GM19395 (cell line): ENCODE measurements around the gene VPREB3.

ENCODE experiments used
- ATAC-seq: cut with Tn5 transposase; IDR thresholded peaks from one replicate; pipeline ENCODE4 v1.9.1; 2021; ENCODE audit warnings: mild to moderate bottlenecking, moderate library complexity; ENCODE audit not compliant: unreplicated experiment

The VPREB3 gene

DNA sequence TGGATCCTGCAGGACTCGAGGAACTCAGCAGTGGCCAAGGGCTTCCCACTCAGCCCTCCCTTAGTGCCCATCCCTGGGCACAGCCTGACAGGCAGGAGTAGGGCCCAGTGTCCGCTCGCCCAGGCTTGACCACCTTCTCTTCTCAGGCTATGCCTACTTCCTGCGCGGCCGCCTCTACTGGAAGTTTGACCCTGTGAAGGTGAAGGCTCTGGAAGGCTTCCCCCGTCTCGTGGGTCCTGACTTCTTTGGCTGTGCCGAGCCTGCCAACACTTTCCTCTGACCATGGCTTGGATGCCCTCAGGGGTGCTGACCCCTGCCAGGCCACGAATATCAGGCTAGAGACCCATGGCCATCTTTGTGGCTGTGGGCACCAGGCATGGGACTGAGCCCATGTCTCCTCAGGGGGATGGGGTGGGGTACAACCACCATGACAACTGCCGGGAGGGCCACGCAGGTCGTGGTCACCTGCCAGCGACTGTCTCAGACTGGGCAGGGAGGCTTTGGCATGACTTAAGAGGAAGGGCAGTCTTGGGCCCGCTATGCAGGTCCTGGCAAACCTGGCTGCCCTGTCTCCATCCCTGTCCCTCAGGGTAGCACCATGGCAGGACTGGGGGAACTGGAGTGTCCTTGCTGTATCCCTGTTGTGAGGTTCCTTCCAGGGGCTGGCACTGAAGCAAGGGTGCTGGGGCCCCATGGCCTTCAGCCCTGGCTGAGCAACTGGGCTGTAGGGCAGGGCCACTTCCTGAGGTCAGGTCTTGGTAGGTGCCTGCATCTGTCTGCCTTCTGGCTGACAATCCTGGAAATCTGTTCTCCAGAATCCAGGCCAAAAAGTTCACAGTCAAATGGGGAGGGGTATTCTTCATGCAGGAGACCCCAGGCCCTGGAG lies 29.3 kb upstream of the VPREB3 start:
- ATAC-seq = no peak

DNA sequence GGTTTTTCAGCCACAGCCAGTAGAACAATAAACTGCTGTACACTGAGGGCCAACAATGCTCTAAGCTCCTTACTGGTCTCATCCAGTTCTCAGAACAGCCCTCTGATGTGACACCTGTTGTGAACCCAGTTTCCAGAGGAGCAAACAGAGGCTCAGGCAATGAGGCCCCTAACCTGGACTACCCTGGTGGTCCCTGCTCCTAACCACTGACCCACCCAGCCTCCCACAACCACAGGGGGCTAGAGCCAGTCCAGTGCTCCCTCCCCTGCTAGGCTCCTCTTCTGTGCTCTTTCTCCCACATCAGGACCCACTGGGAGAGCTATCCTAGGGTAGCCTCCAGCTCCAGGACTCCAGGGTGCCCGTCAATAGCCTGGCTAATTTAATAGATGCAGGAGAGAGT lies 28.5 kb upstream of the VPREB3 start:
- no peak for ATAC-seq

DNA sequence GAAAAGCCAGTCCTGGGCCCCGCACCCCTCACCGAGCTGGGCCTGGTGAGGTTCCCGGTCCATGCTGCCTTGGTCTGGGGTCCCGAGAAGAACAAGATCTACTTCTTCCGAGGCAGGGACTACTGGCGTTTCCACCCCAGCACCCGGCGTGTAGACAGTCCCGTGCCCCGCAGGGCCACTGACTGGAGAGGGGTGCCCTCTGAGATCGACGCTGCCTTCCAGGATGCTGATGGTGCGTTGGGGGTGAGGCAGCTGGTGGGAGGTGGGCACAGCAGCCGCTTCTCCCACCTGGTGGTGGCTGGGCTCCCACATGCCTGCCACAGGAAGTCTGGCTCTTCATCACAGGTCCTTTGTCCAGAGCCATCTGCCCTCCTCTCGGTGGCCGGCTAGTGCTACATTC lies 28.0 kb upstream of the VPREB3 start:
- ATAC-seq = no peak

DNA sequence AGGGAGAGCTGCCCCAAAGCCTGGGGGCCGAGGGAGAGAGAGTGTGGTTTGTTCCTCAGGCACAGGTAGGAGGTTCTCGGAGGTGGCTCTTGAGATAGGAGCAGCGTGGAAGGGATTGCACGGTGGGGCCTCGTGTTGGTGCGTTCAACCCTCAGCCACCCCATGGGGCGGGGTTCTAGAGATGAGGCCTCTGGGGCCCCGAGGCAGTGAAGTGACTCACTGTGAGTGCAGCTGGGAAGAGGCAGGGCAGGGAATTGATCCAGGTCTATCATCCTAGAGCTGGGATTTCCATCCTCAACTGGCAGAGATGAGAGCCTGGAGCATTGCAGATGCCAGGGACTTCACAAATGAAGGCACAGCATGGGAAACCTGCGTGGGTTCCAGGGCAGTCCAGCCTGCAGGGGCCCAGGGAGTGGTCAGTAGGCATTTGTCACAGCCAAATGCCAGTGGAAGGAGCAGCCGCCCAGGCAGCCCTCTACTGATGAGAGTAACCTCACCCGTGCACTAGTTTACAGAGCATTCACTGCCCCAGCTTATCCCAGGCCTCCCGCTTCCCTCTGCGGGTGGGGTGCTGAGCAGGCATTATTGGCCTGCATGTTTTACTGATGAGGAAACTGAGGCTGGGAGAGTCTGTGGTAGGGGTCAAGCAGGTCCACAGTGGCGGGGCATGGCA lies 27.4 kb upstream of the VPREB3 start:
- no peak for ATAC-seq

DNA sequence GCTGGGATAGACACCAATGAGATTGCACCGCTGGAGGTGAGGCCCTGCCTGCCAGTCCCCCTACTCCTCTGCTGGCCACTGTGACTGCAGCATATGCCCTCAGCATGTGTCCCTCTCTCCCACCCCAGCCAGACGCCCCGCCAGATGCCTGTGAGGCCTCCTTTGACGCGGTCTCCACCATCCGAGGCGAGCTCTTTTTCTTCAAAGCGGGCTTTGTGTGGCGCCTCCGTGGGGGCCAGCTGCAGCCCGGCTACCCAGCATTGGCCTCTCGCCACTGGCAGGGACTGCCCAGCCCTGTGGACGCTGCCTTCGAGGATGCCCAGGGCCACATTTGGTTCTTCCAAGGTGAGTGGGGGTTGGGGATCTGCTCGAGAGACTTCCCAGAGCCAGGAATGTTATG lies 26.8 kb upstream of the VPREB3 start:
- ATAC-seq = no peak

DNA sequence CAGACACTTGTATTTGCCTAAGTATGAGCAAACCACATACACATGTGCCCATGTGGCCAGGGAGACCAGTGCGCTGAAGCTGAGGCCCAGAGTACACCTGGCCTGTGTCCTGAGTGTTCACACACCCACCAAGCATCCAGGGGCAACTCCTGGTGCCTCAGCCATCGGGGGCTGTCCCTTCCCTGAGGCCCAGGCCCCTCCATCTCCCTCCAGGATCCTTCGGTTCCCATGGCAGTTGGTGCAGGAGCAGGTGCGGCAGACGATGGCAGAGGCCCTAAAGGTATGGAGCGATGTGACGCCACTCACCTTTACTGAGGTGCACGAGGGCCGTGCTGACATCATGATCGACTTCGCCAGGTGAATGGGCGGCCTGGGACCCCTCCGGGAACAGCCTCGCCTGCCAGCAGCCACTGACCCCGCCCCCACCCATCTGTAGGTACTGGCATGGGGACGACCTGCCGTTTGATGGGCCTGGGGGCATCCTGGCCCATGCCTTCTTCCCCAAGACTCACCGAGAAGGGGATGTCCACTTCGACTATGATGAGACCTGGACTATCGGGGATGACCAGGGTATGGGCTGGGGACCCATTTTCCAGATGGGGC lies 26.0 kb upstream of the VPREB3 start:
- ATAC-seq = no peak

DNA sequence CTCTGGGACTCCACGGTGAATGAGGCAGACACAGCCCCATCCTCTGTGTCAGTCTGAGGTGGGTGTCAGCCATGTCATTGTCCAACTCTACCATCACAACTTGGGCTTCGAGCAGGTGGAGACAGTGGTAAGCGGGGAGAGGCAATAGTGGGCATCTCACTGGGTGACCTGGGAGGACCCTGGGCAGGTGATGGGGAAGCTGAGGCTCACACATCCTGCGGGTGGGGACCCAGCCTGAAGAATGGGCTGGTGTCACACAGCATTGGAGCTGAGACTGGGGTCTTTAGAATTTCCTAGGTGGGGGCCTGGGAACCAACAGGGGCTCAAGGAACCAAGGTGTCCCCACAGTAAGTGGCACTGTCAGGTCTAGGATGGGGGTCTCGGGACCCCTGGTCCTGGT lies 25.5 kb upstream of the VPREB3 start:
- ATAC-seq = no peak

DNA sequence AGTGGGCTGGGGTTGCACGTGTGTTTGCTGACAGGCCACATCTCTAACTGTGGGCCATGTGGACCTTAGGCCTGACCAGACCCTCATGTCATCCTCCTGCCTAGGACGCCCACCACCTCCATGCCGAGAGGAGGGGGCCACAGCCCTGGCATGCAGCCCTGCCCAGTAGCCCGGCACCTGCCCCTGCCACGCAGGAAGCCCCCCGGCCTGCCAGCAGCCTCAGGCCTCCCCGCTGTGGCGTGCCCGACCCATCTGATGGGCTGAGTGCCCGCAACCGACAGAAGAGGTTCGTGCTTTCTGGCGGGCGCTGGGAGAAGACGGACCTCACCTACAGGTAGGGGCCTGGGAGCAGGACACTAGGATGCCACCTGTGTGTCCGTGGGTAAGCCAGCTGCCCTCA lies 24.9 kb upstream of the VPREB3 start:
- no peak for ATAC-seq

DNA sequence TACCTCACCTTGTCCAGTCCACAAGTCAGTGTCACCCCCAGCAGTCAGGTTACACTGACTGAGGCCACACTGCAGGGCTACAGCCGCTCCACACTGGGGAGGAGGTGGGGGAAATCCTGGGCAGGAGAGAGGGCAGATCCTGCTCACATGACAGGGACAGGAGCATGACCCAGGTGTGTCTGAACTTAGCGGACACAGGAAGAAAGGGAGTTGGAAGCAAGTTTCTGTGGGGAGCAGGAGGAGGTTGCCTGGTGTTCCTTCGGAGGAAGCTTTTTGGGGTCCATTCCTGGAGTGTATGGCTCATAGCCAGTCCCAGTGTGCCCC lies 24.3 kb upstream of the VPREB3 start:
- ATAC-seq = no peak

DNA sequence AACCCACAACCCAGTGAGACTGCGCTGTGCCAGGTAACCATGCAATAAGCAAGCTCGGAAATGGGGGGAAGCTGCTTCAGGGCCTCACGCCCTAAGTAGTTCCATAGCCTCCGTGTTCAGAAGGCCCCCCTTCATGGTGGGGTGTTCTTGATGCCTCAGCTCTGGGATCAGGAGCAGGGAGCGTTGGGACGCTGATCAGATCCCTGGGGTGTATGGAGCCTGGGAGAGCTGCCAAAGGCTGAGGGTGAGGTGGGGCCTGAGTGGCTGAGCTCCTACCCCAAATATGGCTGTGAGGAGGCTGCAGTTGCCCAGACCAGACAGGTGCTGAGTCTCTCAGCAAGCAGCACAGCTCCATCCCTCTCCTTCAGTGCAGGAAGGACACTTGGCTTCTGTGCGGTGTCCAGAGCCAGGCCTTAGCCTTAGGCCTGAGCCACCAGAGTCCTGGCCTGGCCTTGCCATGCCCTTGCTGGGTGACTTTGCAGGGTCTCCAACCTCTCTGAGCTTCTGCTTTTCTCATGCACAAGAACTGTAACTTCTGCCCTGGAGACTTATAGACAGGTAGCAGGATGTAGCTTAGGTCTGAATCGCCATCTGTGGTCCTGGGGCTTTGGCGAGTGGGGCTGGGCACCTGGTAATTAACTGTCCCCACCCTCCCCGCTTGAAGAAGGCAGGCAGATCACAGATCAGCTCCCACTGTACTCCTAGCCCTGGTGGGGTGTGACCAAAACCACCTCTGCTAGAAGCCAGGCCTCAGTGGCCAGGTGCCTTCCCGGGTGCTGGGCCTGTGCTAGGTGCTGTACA lies 23.8 kb upstream of the VPREB3 start:
- no peak for ATAC-seq

DNA sequence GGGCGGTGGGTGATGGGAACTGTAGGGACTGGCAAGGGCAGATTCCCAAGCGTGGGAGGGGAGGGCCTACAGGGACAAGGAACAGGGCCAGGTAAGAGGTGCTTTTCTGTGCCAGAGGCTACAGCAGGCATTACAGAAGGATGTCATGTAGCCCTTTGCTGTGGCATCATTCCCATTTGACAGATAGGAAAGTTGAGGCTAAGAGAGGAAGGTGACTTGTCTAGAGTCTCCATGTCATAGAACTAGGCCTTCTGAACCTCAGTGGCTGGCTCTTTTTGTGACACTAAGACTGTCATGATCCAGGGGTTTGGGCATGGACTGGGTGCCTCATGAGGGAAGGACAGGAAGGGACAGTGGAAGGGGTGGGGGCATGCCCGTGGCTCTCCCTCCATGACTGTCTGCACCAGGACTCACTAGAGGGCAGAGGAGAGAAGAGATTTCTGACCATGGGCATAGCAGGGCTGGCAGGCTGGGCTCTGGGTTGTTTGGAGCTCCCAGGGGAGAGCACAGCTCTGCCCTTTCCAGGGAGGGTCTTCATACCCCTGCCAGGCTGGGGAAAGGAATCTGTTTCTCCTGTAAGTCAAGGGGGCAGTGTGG lies 21.7 kb upstream of the VPREB3 start:
- ATAC-seq = no peak

DNA sequence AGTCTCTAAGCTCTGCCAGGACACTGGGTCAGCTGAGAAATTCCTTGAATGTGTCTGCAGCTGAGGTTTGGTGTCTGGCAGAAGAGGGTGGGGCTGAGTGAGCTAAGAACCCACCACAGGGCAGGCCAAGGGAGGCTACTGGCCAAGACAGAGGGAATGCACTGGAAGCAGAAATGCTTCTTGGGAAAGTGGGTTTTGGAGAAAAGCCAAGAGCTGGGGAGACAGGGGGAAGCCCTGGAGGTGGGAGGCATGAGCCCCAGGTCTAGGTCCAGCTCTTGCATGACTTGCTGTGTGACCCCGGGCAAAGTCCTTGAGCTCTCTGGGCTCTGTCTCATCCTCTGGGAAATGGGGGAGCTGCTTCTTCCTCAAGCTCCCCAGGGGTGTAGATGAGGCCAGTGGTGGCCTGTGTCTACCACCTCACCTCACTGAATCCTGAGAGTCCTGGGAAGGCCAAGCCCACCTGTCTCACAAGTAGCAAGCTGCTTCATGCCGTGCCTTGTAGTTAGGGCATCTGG lies 20.8 kb upstream of the VPREB3 start:
- ATAC-seq = no peak

DNA sequence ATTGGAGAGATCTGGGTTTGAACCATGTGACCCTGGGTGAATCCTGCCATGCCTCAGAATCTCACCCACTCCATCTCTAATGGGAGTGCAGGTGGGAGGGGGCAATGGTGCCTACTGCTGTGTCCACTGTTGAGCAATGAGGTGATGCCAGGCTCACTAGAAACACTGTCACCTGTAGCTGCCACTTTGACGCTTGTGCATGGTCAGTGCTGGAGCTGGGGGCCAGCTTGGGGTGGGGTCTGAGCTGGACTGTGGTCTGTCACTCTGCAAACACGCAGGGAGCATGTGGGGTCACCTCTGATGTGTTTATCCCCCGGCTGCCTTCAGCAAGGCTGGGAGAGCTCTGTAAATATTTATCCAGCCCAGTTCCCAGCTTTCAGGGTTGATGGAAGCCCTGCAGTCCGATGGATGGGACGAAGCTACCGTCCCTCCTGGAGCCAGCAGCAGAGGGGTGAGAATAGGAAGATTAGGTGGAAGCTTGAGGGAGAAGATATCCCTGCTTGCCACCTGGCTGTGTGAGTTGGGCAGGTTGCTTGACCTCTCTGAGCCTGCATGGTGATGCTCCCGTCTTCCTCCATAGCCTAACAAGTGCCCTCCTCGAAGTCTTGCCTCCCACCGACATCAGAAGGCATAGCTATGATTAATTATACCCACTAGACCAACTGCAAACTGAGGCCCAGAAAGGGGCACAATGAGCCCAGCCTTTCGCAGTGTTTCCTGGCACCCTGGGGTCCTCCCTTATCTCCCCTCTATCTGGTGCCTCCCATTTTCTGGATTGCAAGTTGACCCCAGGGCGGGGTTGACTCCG lies 20.1 kb upstream of the VPREB3 start:
- ATAC-seq = no peak

DNA sequence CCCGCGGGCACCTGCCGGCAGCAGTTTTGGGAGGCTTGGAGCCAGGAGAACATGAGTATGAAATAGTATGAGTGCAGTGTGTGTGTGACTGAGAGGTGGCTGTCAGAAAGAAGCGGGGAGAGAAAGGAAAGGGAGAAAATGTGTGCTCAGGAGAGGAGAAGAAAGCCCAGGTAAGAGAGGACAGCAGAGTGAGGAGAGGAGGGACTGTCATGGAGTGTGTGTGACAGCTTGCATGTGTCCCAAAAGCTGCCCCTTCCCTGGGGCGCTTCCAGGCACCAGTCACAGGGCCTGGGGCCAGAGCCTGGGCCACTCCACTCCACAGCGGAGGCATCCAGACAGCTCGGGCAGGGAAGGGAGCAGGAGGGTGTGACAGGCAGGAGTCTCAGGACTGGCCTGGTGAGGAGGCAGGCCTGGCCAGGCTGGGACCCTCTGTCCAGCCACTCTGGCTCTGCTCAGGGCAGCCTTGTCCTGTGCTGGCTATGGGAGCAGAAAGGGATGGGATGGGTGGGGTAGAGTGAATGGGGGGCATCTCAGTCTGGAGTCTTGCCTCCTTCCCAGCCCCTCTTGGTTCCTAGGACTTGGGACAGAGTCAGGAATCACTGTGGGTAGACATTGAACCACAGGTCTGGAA lies 19.4 kb upstream of the VPREB3 start:
- no peak for ATAC-seq

DNA sequence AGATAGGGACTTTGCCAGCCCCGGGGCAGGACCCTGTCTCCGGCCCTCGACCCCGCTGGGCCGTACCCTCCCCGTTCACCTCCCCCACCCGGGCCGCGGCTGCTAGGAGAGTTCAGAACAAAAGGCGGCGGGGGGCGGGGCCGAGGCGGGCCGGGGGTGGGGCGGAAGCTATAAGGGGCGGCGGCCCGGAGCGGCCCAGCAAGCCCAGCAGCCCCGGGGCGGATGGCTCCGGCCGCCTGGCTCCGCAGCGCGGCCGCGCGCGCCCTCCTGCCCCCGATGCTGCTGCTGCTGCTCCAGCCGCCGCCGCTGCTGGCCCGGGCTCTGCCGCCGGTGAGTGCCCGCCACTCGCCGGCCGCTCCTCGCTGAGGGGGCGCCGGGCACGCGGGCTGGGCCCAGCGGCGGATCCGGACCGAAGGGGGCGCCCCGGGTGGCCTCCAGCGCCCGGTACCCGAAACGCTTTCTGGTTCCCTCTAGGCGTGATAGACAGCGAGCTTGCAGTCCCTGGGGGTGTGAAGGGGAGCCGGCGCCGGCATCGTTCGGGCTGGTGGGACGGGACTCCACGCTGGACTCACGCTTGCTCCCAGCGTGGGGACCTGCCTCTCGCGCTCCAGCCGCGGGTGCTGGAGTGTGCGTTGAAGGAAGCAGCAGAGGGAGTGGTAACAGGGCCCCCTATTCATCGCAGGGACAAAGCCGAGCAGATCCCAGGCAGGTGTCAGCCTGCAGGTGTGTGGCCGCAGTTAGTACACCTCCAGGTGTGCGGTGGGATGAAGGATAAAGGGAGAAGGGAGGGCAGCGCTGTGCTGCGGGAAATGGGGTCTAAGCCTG lies 18.6 kb upstream of the VPREB3 start, which contains the start of gene MMP11:
MMP11 (plus strand) TSS at position 201 of the 825 bp plus-strand sequence; CDS start at position 223, 22 bp downstream.
- ATAC-seq = no peak

DNA sequence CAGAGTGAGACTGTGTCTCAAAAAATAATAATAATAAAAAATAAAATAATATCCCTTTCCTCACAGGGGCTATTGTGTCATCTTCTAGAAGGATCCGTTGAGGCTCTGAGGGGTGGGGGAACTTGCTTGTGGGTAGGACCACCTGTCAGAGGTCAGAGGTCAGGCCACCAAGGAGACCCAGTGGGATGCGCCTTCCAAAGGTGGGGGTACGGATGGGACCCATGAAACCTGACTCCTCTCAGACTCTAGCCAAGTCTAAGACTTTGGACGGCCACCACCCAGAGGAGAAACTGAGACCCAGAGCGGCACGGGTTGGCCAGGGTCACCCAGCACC lies 18.1 kb upstream of the VPREB3 start:
- no peak for ATAC-seq

DNA sequence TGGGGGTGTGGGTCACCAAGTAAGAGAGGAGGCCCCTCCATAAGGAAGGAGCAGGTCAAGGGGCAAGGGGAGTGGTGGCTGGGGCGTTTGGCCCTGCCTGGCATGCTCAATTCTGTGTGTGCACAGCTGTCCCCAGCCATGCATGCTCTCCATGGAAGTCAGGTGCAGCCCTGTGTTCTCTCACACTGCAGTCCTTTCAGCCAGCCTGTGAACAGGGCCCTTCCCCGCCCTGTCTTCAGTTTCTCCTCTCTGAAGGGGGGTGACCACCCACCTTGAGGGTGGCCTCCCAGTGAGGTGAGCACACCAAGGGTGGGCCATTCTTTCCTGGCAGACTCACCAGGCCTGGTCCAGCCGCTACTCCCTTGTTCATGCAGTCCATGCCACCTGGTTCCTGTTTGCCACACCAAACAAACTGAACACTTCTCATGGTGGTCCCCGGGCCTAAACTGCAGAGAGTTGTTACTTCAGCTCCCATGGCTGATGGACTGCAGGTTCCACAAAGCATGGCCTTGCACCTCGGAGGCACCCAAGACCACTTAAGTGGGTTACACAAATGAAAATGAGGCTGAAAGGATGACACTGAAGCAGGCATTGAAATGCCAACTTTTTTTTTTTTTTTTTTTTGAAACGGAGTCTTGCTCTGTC lies 15.2 kb upstream of the VPREB3 start:
- ATAC-seq = no peak
